ENCODE results near the gene DCLK3. TPM values are rescaled to one million over a fixed set of nuclear protein-coding genes. Genes with fewer than 3 reads are reported as not detected.

Gene DCLK3
- total RNA-seq, 6 experiments from 2014 or later, result not detected

DNA sequence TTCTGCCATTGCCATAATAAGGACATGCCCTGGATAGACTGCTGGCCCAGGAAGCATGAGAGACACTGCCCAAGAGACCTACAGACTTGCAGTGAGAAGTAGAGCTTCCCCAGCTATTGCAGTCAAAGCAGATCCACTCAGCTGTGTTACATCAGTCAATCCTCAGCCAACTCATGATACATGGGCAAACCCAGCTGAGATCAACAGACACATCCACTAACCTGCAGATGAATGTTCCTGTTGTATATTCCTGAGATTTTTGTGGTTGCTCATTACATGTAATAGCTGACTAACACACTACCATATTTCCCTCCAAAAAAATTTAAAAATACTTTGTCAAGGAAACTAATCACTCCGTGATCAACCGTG is 68.6 kb downstream of the DCLK3 start:
- DNase-seq, result peak; percentile 61
- Mint-ChIP-seq H3K27me3 (ENCODE audit: insufficient read depth) (no peaks in the 10 kb centered on the region; the same call in 1 of the 2 replicates), H3K4me3 (no peak overlapping the region), H3K4me1 (ENCODE audit: low read depth) (peaks cover 28% of the 10 kb centered on the region), H3K27ac (peak overlapping the region; percentile 36), H3K9me3 (no peaks in the 10 kb centered on the region), H3K36me3 (ENCODE audit: low read depth) (peaks cover 5% of the 10 kb centered on the region; the same call in 1 of the 2 replicates)
- TF ChIP-seq, protein P1, sequence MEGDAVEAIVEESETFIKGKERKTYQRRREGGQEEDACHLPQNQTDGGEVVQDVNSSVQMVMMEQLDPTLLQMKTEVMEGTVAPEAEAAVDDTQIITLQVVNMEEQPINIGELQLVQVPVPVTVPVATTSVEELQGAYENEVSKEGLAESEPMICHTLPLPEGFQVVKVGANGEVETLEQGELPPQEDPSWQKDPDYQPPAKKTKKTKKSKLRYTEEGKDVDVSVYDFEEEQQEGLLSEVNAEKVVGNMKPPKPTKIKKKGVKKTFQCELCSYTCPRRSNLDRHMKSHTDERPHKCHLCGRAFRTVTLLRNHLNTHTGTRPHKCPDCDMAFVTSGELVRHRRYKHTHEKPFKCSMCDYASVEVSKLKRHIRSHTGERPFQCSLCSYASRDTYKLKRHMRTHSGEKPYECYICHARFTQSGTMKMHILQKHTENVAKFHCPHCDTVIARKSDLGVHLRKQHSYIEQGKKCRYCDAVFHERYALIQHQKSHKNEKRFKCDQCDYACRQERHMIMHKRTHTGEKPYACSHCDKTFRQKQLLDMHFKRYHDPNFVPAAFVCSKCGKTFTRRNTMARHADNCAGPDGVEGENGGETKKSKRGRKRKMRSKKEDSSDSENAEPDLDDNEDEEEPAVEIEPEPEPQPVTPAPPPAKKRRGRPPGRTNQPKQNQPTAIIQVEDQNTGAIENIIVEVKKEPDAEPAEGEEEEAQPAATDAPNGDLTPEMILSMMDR (IDR thresholded peaks at IDR 0.05), result no peak

DNA sequence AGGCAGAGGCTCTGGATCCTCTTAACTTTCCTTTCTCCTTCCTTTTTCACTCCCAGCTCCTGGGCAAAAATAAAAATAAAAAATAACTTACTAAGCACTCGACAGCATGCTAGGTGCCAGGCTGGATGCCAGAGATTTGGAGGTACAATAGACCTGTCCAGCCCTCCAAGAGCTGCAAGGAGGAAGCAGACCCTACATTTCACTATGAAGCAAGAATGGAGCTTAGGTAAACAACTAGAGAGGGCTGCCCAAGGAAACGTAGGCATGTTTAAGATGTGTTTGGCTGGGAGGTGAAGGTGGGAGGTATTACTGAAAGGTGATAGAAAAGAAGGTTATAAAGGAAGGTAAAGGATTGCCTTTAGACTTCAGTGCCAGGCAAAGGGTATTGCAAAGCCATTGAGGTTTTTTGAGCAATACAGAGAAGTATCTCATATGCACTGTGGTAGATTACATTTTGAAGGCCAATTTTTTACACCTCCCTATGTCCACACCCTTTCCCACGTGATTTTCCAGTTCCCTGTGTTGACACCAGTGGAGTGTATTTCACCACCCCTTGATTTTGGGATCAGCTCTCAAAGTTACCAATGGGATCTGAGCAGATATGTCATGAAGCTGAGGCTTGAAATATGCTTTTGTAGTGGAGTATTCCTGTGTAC is 69.1 kb downstream of the DCLK3 start:
- no peak for DNase-seq
- no peaks in the 10 kb centered on the region; the same call in 1 of the 2 replicates for H3K27me3 Mint-ChIP-seq (ENCODE audit: insufficient read depth)
- H3K9me3 Mint-ChIP-seq, result no peaks in the 10 kb centered on the region
- TF ChIP-seq, protein P1 (IDR thresholded peaks at IDR 0.05), result no peak
- peaks cover 27% of the 10 kb centered on the region for H3K4me1 Mint-ChIP-seq (ENCODE audit: low read depth)
- H3K27ac Mint-ChIP-seq, result peak overlapping the region; percentile 36
- peaks cover 5% of the 10 kb centered on the region; the same call in 1 of the 2 replicates for H3K36me3 Mint-ChIP-seq (ENCODE audit: low read depth)
- no peak overlapping the region for H3K4me3 Mint-ChIP-seq

DNA sequence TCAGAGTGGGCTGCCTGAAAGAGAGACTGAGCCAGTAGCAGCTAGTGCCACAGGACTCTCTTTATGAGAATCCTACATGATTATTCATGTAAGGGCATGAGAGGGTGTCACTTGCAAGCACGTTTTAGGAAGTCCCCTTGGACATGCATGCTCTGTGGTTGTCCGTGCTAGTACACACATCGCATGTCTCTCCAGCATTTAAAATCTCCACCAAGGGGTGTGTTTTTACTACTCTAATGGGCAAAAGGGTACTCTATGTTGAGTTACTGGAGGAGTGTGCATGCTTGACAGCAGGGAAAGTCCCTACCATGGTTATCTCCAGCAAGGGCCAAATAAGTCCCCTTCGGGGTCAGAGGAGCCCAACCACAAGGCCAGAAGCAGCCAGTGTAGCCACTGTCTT is 70.7 kb downstream of the DCLK3 start:
- Mint-ChIP-seq H3K4me3 (no peak overlapping the region), H3K27ac (no peak overlapping the region), H3K9me3 (no peaks in the 10 kb centered on the region)

DNA sequence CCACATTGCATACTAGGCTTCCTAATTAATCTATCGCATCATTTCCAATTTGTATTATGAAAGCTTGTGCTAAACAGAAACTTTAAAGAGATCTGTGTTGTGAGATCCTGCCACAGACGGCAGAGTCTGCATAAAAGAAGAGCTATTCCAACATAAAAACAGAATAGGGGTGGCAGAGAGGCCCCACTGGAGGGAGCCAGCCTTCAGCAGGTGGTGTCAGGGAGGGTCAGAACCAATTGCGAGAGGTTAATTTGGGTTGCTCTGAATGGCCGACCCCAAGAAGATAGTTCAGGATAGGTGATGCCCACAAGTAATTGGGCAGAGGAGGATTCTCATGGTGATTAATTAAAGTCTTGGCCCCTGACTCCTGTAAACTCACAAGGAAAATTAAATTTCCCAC is 74.8 kb downstream of the DCLK3 start:
- H3K4me3 Mint-ChIP-seq, result no peak overlapping the region
- H3K36me3 Mint-ChIP-seq (ENCODE audit: low read depth), result peaks cover 5% of the 10 kb centered on the region; the same call in 1 of the 2 replicates
- no peaks in the 10 kb centered on the region for H3K9me3 Mint-ChIP-seq
- H3K27me3 Mint-ChIP-seq (ENCODE audit: insufficient read depth), result no peaks in the 10 kb centered on the region; the same call in 1 of the 2 replicates
- no peaks in the 10 kb centered on the region for H3K4me1 Mint-ChIP-seq (ENCODE audit: low read depth)
- DNase-seq, result no peak
- TF ChIP-seq, protein P1 (IDR thresholded peaks at IDR 0.05), result no peak
- no peak overlapping the region for H3K27ac Mint-ChIP-seq

More for the DNA sequence above, 70.7 kb downstream of the DCLK3 start:
- TF ChIP-seq, protein P1 (IDR thresholded peaks at IDR 0.05), result no peak
- Mint-ChIP-seq H3K4me1 (ENCODE audit: low read depth) (peaks cover 27% of the 10 kb centered on the region), H3K36me3 (ENCODE audit: low read depth) (peaks cover 5% of the 10 kb centered on the region; the same call in 1 of the 2 replicates), H3K27me3 (ENCODE audit: insufficient read depth) (no peaks in the 10 kb centered on the region; the same call in 1 of the 2 replicates)
- no peak for DNase-seq

DNA sequence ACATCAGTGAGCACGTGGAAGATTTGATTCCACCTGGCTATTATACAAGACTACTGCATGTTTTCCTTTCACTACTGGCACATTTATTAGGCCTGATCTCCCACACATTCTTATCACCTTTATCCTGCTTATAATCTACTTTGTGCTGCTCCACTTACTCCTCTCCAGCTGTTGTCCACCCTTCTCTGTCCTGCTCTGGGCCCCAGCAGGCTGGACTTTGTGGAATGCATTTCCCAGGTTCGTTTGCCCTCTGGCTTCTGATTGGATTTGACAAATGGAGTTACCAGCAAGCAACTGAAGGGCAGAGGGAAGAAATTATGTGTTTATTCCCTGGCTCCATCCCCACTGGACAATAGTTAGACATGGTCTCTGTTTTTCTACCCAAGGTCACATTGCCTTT is 75.5 kb downstream of the DCLK3 start:
- Mint-ChIP-seq H3K27ac (no peak overlapping the region), H3K4me1 (ENCODE audit: low read depth) (no peaks in the 10 kb centered on the region), H3K9me3 (no peaks in the 10 kb centered on the region), H3K36me3 (ENCODE audit: low read depth) (peaks cover 5% of the 10 kb centered on the region; the same call in 1 of the 2 replicates), H3K27me3 (ENCODE audit: insufficient read depth) (no peaks in the 10 kb centered on the region; the same call in 1 of the 2 replicates), H3K4me3 (no peak overlapping the region)
- no peak for DNase-seq
- TF ChIP-seq, protein P1 (IDR thresholded peaks at IDR 0.05), result no peak
